NCI-H345 treated with DMSO at 0.1 percent for 48 hours (cell line): ENCODE results near the gene PSORS1C2.

Source experiments
- DNase-seq: peaks from one replicate; lab custom pipeline; 2025; ENCODE audit not compliant: unreplicated experiment; lab: John Stamatoyannopoulos, UW

Gene PSORS1C2

DNA sequence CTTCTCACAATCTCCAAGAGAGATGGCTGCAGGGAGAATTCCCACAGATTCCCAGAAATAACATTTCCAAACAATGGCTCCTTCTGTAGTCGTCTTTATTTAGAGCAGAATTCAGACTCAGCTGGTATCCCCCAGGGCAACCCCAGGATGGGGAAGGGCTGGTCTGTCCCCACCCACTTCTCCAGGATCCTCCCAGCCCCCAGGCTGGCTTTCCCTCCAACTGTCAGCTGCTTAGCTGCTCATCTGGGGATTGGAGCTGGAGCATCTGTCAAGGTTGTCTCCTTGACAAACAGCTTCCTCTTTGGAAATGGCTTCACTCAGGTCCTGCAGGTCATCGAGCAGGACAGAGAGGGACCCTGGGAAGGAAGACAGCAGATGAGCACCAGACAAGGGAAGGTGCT, 3.5 kb upstream of the PSORS1C2 start:
- DNase-seq = no peak

GRCh38 chr6:31140643-31141042, 1.8 kb upstream of the PSORS1C2 start:
- no peak for DNase-seq

GRCh38 chr6:31139599-31139998, 733 bp upstream of the PSORS1C2 start:
- no peak for DNase-seq

DNA sequence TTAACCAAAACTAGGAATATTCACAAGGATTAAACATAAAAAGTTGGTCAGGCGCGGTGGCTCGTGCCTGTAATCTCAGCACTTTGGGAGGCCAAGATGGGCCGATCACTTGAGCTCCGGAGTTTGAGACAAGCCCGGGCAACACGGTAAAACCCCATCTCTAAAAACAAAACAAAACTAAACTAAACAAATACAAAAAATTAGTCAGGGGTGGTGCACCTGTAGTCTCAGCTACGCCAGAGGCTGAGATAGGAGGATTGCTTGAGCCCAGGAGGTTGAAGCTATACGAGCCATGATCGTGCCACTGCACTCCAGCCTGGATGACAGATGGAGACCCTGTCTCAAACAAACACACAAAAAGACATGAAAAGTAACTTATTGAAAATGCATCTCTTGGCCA, 3.2 kb downstream of the PSORS1C2 start:
- no peak for DNase-seq

DNA sequence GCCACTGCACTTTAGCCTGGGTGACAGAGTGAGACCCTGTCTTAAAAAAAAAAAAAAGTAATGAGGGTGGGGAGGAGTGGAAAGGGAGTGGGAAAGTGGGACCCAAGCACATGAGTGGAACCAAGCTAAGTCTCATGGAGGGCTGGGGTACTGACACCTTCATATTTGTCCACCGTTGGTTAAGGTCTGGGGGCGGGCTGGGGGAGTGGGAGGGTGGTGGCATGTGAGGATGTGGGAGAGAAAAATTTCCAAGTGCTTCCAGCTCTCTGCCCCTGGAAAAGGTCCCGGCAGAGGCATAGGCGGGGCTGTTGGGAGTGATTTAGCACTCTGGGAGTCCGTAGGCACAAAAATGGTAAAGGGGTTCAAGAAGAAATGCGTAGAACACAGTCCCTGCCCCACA, 6.1 kb downstream of the PSORS1C2 start:
- DNase-seq = no peak

DNA sequence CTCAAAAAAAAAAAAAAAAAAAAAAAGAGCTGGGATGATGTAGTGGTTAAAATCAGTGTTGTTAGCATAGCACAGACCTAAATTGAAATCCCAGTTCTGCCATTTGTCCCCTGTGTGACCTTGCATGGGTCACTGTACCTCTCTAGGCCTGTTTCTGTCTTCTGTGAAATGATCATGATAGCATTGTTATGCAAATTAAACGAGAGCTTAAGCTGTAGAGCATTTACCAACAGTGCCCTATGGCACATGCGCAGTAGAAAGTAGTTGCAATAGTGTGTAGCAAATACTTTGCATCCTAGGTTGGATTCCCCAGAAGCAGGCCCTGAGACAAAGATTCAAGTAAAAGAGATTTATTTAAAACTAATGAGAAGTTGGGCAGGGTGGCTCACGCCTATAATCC, 7.3 kb downstream of the PSORS1C2 start:
- DNase-seq = no peak

DNA sequence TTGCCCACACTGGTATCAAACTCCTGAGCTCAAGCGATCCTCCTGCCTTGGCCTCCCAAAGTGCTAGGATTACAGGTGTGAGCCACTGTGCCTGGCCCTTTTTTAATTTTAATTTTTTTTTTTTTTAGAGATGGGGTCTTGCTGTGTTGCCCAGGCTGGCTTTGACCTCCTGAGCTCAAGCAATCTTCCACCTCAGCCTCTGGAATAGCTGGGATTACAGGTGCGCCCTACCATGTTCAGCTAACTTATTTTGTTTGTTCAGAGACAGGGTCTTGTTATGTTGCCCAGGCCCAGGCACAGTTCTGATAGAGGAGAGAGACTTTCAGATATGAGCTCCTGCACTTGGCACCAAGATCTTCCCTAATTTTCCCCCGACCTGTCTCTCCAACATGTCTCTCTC, 8.1 kb downstream of the PSORS1C2 start:
- DNase-seq = no peak

DNA sequence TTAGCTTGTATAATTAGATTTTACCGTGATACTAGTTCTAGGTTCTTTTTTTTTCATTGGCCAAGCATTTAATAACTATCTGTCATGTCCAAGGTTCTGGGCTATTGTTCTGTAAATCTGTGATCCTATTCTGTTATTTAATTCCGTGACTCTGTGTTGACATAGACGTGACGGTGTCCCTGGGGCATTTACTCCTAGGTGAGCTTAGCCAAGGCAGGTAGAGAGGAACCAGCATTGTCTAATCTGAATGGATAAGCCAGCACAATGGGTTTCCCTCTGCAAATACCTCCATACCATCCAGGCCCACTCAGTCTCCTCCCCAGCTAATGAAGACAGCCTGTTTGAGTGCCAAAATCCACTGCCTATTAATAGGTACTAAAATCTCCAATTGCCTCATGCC, 9.7 kb downstream of the PSORS1C2 start:
- peak; percentile 11 for DNase-seq

GRCh38 chr6:31128093-31128676, 10.7 kb downstream of the PSORS1C2 start:
- DNase-seq = peak; percentile 27

GRCh38 chr6:31126396-31127175, 12.3 kb downstream of the PSORS1C2 start:
- no peak for DNase-seq

DNA sequence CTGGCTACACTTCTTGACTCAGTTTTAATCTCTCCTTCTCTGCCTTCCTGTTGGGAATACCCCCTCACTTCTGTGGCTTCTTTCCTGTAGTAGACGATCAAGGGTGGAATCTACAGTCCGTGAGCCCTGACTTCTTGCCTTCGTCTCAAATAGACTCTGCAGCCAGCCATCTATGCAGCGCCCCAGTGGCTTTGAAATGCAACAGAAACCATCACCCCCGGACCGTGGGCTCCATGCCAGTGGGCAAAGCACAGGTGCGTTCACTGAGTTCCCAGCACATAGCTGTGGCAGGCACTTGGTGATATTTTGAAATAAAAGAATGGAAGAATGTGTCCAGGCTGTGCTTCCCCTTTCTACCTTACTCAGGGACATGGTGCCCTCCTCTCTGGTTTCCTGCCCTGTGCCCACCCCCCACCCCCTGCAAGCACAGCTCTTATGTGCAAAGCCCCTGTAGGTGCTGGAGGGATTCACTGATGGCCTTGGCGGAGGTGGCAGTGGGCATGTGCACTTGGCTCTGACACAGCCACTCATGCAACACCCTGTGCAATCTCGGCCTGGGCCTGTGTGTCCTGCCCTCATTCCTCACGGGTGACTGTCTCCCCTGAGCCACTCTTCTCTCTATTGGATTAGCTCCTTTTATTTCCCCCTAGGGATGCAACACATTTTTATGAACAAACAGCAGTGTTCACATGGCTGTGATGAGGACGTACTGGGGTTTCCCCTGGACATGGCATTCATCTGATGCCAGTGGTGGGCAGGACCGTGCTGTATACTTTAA, 13.1 kb downstream of the PSORS1C2 start:
- no peak for DNase-seq

GRCh38 chr6:31125162-31125561, 13.7 kb downstream of the PSORS1C2 start:
- no peak for DNase-seq

- no peak for DNase-seq
These were observed 15.8 kb downstream of the PSORS1C2 start for GRCh38 chr6:31122791-31123706.

DNA sequence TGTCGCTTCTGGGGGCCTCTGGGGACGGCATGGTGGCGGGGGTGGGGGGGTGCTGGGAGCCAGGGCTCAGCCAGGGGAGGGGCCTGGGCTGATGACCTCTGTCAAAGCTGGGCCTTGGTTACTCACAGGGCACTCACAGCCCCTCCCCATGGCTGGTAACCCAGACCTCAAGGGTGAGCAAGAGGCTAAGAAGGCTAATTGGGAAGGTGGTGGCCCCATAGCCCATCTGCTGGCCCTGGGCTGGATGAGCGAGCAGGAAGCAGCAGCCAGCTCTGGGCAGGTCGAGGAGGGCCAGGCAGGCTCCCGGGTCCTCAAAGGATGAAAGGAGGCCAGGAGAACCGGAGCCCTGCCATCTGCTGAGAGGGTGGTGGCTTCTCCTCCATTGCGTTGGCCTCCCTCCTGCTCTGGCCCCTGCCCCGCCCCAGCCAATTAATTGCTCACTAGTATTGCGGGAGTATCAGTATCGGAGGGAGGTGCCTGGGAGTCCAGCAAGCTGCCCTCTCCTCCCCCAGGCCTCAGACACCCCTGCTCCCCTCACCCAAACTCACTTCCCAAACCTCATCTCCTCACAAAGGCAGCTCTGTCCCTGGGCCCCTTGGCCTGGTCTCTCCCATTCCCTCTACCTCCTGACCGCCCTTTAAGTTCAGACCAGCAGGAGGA, 17.6 kb downstream of the PSORS1C2 start:
- no peak for DNase-seq

DNA sequence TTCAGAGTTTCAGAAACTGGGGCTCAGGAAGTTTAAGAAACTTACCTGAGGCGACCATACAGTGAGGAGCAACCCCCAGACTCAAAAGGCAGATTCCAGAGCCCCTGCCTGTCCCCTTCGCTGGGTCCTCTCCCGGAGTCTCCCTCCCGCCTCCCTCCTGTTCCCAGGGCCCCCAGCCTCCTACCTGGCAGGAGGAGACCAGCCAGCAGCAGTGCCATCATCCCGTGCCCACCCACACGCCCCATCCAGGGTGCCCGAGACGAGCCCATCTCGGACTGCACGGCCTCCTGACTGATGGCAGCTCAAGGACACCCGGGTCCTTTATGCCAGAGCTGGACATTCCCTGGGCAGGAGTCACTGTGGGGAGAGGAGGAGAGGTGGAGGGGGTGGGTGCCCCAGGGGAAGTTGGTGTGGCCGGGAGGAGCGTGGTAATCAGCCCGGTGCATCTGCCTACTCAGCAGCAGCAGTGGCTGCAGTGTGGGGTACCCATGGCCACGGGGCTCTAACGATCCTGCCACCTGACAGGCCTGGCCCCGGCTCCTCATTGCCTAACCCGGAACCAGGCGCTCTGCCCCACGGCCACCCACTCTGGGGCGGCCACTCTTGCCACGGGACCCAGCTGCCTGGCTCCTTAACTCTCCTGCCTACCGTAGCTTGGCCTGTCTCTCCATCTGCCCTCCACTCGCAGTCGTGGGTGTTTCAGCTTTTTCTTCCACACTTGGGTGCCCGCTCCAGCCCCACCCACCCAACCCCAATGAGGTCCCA, 18.5 kb downstream of the PSORS1C2 start, which contains the start of gene CDSN:
TSS of gene CDSN (minus strand) at position 296 of the 765 bp plus-strand sequence. CDS start at position 269, 27 bp downstream.
- no peak for DNase-seq

GRCh38 chr6:31118178-31118577, 20.7 kb downstream of the PSORS1C2 start:
- DNase-seq = no peak

DNA sequence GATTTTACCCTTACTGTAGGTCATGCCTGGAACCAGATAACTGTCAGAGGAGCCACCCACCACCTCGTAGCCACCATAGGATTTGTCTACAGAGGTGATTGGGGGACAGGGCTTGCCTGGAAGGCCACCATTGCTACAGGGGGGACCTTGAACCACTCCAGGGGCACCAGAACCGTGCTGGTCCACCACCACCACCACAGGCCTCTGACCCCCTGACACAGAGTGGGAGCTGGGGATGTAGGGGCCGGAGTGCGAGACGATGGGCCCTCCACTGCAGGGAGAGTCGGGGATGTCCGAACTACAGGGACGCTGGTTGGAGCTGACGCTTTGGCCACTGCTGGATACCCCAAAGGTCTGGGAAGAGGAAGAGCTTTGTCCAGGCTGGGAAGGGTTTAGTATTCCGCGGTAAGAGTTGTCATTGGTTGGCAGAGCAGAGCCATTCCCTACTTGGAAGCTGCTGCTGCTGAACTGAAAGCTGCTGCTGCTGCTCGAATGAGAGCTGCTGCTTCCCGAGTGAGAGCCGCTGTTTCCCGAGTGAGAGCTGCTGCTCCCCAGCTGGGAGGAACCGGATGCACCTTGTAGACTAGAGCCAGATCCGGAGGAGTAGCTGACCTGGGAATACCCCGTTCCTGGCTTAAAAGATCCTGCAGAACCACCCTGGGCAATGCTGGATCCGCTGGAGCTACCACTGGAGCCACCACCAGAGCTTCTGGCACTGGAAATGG, 22.0 kb downstream of the PSORS1C2 start:
- DNase-seq = no peak

DNA sequence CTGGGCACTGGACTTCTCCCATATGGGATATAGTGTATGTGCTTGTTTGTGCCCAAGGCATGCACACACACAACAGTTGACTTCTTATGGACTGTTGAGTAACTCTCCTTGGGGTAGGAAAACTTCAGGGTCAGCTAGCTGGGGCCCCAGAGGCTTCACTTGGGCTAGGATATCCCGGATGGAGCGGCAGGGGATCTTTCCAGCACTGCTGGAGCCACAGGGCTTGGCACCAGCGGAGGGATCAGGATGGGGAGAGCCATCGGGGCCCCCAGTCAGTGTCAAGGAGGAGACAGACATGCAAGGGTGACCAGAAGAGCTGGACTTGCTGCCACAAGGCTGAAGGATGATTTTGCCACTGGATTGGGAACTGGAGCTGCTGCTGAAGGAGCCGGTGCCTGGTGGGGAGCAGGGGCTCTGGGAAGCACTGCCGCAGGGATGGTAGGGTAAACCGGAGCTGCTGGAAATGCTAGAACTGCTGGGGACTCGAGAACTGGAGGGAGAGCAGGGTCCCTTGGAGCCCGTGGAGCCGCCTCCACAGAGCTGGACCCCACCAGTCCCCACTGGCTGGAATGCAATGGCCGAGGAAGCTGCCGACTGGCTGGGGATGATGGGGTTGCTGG, 22.8 kb downstream of the PSORS1C2 start:
- no peak for DNase-seq
